Left cardiac atrium (tissue), 4 donors: ENCODE measurements around the gene APOC4. TPM values are rescaled to one million over a fixed set of nuclear protein-coding genes. Genes with fewer than 3 reads are reported as not detected.
A peak's percentile ranks its signal among the peaks of the same experiment; 100 is the strongest.
"Not testable (repeated sequence)": the region's sequence is repeated elsewhere in the genome, so short reads cannot be mapped to it uniquely, and the experiment has no call there.

Experiments used
- ATAC-seq, 2 donors: fragments of 200-7000 bp; cut with Tn5 transposase; one replicate each; pipeline ENCODE4 v1.9.1; 2020; ENCODE audit warnings: mild to moderate bottlenecking in 2 of 2, moderate library complexity in 2 of 2
- DNase-seq: peaks from one replicate; pipeline ENCODE4 v3.0.0-alpha.2; 2020
- intact Hi-C, 2 donors: fragments of 100-400 bp; cut with DNase I; formaldehyde crosslinking; loops; one replicate each; pipeline versions ENCODE4 v1.14.1 to v1.15.1; 2022 to 2023
- long read RNA-seq: library from polyadenylated mRNA; unstranded; transcript quantifications from one replicate; pipeline ENCODE4 v2.0.0, GENCODE V29; 2021
- total RNA-seq, 2 donors: library from RNA; stranded (reverse); fragmentation: NEBNext Ultra II Directional; extraction: Animal tissue kit (Norgen Biotek cat#: 25700); gene quantifications; one replicate each; pipeline ENCODE4 v1.2.1, GENCODE V29; 2021
- donor health status: DM: no; HTN: yes; CAD: no.
- donor health status: DM: no; HTN: yes; CAD: no; lungs with severe emphysema.
- donor health status: DM: yes; HTN: yes; CAD: no.
- donor health status: Dilated cardiomyopathy.

APOC4 gene, protein sequence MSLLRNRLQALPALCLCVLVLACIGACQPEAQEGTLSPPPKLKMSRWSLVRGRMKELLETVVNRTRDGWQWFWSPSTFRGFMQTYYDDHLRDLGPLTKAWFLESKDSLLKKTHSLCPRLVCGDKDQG
- not detected for total RNA-seq
- long read RNA-seq = 0 reads

DNA sequence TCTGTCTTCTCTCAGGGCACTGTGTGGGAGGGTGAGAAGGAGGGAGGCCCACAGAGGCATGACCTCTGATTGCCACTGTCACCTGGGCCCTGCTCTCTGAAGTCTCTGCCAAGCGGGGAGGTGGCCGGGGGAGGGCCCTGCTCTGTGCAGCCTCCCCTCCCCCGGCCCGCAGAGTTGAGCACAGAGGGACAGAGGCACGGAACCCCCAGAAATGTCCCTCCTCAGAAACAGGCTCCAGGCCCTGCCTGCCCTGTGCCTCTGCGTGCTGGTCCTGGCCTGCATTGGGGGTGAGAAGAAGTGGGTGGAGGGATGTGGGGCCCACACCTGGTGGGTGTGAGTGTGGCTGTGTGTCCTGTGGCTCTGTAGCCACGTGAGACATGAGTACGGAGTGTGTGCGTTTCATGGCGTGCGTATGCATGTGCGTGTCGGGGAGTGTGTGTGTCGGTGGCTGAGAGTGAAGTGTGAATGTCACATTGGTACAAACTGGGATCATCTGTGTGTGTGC is at the start of gene APOC4:
Gene APOC4 (plus strand): TSS at position 171 of the 505 bp plus-strand sequence. CDS start 41 bp downstream, at position 212.
- intact Hi-C loops = loop anchor here in 1 of 2 donors (5.0 kb wide), 1 partner anchor 155 kb away; no protein-coding TSS in a partner anchor
- ATAC-seq (no peak), DNase-seq (no peak)

DNA sequence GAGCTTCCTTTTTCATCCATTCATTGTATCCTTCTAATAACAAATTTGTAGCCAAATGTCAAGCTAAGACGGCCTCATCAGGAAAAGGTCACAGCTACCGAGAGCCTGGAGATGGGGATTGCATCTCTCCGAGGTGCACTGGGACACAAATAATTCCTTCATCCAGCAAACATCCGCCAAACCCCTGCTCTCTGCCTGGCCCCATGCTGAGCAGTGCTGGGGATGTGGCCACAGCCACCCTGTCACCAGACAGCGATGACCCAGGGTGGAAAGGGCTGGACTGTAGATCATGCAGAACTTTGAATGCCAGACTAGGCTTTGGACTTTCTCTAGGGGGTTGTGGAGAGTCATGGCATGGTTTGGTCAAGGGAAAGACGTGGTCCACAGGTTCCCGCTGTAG is 49.1 kb upstream of the APOC4 start:
- ATAC-seq = no peak
- no peak for DNase-seq
- intact Hi-C loops = no loop called here

DNA sequence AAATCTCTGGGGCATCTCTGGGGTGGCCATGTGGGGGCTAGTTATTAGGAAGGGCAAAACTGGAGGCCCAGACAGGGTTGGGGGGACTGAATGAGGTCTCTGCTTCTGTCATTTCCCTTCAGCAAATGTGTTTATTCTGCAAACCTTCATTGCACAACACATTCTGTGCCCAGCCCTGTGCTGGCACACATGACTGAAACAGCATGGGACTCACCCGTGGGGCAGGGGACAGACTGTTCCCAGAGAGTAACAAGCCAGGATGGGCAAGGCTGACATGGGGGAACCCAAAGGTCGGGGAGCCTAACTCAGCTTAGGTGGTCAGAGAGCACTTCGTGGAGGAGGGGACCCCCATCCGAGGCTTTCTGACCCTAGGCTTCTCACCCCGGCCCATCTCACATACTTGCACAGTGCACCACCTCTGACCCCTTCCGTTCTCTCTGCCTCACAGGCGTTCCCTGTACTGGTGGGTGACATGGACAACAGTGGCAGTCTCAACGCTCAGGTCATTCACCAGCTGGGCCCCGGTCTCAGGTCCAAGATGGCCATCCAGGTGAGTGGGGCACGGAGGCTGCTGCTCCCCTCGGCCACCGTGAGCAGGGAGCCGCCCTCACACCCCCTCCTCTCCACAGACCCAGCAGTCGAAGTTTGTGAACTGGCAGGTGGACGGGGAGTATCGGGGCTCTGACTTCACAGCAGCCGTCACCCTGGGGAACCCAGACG is 48.5 kb upstream of the APOC4 start:
- intact Hi-C loops = no loop called here
- no peak for ATAC-seq

DNA sequence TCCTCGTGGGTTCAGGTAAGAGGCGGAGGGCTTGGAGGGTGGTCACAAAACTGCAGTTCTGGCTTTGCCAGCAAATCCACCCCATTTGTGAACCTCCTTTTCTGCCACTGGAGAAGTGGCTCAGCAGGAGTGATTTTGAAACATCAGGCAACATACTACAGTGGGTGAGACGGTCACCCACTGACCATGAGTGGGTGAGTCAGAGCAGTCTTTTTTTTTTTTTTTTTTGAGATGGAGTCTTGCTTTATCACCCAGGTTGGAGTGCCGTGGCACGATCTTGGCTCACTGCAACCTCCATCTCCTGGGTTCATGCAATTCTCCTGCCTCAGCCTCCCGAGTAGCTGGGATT is 48.0 kb upstream of the APOC4 start:
- ATAC-seq = no peak
- no peak for DNase-seq
- intact Hi-C loops = no loop called here

More for the DNA sequence above, 48.5 kb upstream of the APOC4 start:
- DNase-seq = no peak

DNA sequence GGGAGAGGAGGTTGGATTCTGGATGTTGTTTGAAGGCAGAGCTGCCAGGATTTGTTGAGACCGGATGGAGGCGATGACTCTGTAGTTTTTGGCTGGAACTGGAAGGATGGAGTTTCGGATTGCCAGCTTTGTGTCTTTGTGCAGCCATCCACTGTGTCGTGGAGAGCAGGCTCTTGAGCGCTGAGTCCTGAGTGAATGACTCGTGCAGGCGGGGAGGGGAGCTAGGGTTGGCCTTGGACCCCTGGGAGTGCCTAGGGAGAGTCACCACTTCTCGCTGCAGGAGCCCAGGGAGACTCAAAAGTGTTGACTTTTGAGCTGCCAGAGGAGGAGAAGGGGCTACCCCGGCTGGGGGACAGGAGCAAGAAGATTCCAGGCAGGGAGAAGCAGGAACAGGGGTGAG is 47.1 kb upstream of the APOC4 start:
- DNase-seq (no peak), ATAC-seq (no peak)
- intact Hi-C loops = no loop called here

DNA sequence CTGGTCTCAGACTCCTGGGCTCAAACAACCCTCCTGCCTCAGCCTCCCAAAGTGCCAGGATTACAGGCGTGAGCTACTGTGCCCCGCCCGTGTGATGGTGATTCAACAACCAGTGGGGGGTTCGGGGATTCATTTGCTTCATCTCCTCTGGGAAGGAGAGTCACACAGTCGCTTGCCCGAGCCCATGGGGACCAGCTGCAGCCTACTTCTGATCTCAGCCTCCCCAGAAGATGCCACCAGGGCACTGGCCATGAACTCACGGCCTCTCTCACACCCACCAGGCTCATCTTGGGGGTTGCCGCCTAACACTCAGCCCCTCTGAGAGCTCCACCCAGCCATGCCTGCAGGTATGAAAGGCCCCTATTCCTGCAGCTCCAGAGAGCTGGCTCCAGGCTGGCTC is 44.2 kb upstream of the APOC4 start:
- ATAC-seq (no peak), DNase-seq (no peak)
- intact Hi-C loops = no loop called here

DNA sequence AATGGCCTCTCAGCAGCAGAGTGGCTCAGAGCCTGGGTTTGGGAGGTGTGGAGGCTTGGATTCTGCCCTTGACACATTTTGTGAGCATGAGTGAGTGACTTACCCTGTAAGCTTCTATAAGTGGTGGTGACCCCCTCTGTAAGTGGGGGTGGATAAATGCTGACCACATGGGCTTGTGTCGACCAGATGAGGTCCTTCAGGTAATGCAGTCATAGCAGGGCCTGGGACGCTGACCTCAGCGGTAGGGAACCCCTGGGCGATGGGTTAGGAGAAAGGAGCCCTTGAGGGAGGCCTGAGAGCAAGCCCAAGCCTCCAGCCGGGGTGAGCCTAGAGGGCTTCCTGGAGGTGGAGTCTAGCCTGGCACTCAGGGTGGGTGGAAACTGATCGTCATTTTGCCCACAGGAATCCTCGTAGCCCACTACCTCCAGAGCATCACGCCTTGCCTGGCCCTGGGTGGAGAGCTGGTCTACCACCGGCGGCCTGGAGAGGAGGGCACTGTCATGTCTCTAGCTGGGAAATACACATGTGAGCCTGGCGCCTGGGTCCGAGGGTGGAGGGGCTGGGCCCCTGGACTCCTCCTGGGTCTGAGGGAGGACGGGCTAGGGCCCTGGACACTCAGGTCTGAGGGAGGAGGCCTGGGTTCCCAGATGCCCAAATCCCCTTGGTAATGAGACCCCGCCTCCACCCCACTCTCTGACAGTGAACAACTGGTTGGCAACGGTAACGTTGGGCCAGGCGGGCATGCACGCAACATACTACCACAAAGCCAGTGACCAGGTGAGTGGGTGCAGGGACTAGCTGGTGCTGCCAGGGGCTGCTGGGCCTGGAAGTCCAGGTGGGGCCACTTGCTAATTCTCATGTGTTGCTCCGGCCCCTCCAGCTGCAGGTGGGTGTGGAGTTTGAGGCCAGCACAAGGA is 41.5 kb upstream of the APOC4 start:
- no peak for DNase-seq
- ATAC-seq = no peak
- intact Hi-C loops = no loop called here

DNA sequence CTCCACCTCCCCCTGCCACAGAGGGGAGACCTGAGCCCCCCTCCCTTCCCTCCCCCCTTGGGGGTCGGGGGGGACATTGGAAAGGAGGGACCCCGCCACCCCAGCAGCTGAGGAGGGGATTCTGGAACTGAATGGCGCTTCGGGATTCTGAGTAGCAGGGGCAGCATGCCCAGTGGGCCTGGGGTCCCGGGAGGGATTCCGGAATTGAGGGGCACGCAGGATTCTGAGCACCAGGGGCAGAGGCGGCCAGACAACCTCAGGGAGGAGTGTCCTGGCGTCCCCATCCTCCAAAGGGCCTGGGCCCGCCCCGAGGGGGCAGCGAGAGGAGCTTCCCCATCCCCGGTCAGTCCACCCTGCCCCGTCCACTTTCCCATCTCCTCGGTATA is 38.8 kb upstream of the APOC4 start:
- peak in 1 of 2 donors; percentile 4 for ATAC-seq
- intact Hi-C loops = no loop called here
- no peak for DNase-seq

DNA sequence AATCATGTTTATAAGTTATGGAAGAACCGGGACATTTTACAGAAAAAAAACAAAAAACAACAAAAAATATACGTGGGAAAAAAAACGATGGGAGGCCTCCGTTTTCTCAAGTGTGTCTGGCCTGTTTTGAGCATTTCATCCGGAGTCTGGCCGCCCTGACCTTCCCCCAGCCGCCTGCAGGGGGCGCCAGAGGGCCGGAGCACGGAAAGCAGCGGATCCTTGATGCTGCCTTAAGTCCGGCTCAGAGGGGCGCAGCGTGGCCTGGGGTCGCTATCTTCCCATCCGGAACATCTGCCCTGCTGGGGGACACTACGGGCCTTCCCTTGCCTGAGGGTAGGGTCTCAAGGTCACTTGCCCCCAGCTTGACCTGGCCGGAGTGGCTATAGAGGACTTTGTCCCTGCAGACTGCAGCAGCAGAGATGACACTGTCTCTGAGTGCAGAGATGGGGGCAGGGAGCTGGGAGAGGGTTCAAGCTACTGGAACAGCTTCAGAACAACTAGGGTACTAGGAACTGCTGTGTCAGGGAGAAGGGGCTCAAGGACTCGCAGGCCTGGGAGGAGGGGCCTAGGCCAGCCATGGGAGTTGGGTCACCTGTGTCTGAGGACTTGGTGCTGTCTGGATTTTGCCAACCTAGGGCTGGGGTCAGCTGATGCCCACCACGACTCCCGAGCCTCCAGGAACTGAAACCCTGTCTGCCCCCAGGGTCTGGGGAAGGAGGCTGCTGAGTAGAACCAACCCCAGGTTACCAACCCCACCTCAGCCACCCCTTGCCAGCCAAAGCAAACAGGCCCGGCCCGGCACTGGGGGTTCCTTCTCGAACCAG is 38.2 kb upstream of the APOC4 start:
- intact Hi-C loops = loop anchor here in 1 of 2 donors (2.0 kb wide), 1 partner anchor 47 kb away; no protein-coding TSS in a partner anchor
- ATAC-seq (peak; percentile 70 to 72), DNase-seq (peak; percentile 68)

DNA sequence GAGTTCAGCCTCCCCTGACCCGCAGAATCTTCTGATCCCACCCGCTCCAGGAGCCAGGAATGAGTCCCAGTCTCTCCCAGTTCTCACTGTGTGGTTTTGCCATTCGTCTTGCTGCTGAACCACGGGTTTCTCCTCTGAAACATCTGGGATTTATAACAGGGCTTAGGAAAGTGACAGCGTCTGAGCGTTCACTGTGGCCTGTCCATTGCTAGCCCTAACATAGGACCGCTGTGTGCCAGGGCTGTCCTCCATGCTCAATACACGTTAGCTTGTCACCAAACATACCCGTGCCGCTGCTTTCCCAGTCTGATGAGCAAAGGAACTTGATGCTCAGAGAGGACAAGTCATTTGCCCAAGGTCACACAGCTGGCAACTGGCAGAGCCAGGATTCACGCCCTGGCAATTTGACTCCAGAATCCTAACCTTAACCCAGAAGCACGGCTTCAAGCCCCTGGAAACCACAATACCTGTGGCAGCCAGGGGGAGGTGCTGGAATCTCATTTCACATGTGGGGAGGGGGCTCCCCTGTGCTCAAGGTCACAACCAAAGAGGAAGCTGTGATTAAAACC is 37.5 kb upstream of the APOC4 start:
- DNase-seq (no peak), ATAC-seq (no peak)
- intact Hi-C loops = loop anchor here in 1 of 2 donors (2.0 kb wide), 1 partner anchor 46 kb away; no protein-coding TSS in a partner anchor

DNA sequence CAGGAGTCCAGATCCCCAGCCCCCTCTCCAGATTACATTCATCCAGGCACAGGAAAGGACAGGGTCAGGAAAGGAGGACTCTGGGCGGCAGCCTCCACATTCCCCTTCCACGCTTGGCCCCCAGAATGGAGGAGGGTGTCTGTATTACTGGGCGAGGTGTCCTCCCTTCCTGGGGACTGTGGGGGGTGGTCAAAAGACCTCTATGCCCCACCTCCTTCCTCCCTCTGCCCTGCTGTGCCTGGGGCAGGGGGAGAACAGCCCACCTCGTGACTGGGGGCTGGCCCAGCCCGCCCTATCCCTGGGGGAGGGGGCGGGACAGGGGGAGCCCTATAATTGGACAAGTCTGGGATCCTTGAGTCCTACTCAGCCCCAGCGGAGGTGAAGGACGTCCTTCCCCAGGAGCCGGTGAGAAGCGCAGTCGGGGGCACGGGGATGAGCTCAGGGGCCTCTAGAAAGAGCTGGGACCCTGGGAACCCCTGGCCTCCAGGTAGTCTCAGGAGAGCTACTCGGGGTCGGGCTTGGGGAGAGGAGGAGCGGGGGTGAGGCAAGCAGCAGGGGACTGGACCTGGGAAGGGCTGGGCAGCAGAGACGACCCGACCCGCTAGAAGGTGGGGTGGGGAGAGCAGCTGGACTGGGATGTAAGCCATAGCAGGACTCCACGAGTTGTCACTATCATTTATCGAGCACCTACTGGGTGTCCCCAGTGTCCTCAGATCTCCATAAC is 36.4 kb upstream of the APOC4 start, which contains the start of gene APOE:
Gene APOE (plus strand): TSS at position 360 of the 724 bp plus-strand sequence. CDS start 829 bp downstream, outside the sequence.
- peak in 1 of 2 donors; percentile 50 for ATAC-seq
- intact Hi-C loops = loop anchor here (2.0 to 5.0 kb wide), 2 partner anchors 45 to 47 kb away; no protein-coding TSS in a partner anchor
- DNase-seq = no peak

DNA sequence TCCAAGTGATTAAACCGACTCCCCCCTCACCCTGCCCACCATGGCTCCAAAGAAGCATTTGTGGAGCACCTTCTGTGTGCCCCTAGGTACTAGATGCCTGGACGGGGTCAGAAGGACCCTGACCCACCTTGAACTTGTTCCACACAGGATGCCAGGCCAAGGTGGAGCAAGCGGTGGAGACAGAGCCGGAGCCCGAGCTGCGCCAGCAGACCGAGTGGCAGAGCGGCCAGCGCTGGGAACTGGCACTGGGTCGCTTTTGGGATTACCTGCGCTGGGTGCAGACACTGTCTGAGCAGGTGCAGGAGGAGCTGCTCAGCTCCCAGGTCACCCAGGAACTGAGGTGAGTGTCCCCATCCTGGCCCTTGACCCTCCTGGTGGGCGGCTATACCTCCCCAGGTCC is 34.4 kb upstream of the APOC4 start:
- ATAC-seq (no peak), DNase-seq (no peak)
- intact Hi-C loops = loop anchor here in 1 of 2 donors (5.0 kb wide), 1 partner anchor 45 kb away; no protein-coding TSS in a partner anchor

DNA sequence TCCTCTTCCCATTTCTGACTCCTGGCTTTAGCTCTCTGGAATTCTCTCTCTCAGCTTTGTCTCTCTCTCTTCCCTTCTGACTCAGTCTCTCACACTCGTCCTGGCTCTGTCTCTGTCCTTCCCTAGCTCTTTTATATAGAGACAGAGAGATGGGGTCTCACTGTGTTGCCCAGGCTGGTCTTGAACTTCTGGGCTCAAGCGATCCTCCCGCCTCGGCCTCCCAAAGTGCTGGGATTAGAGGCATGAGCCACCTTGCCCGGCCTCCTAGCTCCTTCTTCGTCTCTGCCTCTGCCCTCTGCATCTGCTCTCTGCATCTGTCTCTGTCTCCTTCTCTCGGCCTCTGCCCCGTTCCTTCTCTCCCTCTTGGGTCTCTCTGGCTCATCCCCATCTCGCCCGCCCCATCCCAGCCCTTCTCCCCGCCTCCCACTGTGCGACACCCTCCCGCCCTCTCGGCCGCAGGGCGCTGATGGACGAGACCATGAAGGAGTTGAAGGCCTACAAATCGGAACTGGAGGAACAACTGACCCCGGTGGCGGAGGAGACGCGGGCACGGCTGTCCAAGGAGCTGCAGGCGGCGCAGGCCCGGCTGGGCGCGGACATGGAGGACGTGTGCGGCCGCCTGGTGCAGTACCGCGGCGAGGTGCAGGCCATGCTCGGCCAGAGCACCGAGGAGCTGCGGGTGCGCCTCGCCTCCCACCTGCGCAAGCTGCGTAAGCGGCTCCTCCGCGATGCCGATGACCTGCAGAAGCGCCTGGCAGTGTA is 33.8 kb upstream of the APOC4 start:
- ATAC-seq = no peak
- no peak for DNase-seq
- intact Hi-C loops = loop anchor here in 1 of 2 donors (5.0 kb wide), 1 partner anchor 44 kb away; no protein-coding TSS in a partner anchor

DNA sequence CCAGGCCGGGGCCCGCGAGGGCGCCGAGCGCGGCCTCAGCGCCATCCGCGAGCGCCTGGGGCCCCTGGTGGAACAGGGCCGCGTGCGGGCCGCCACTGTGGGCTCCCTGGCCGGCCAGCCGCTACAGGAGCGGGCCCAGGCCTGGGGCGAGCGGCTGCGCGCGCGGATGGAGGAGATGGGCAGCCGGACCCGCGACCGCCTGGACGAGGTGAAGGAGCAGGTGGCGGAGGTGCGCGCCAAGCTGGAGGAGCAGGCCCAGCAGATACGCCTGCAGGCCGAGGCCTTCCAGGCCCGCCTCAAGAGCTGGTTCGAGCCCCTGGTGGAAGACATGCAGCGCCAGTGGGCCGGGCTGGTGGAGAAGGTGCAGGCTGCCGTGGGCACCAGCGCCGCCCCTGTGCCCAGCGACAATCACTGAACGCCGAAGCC is 33.2 kb upstream of the APOC4 start:
- no peak for DNase-seq
- intact Hi-C loops = loop anchor here in 1 of 2 donors (5.0 kb wide), 1 partner anchor 43 kb away; no protein-coding TSS in a partner anchor
- no peak for ATAC-seq

DNA sequence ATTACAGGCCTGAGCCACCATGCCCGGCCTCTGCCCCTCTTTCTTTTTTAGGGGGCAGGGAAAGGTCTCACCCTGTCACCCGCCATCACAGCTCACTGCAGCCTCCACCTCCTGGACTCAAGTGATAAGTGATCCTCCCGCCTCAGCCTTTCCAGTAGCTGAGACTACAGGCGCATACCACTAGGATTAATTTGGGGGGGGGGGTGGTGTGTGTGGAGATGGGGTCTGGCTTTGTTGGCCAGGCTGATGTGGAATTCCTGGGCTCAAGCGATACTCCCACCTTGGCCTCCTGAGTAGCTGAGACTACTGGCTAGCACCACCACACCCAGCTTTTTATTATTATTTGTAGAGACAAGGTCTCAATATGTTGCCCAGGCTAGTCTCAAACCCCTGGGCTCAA is 32.3 kb upstream of the APOC4 start:
- DNase-seq = no peak
- intact Hi-C loops = loop anchor here in 1 of 2 donors (5.0 kb wide), 1 partner anchor 43 kb away; no protein-coding TSS in a partner anchor

DNA sequence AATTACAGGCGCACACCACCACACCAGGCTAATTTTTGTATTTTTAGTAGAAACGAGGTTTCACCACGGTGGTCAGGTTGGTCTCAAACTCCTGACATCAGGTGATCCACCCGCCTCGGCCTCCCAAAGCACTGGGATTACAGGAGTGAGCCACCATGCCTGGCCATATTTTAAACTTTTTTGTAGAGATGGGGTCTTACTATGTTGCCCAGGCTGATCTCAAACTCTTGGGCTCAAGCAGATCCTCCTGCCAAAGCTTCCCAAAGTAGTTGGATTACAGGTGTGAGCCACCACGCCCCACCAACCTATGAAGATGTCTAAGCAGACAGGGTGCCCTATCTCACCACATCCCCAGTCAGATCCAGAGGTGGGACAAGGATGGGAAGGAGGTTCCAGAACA is 30.1 kb upstream of the APOC4 start:
- DNase-seq, intact Hi-C loops, ATAC-seq: not testable (repeated sequence)

More for the DNA sequence above, 32.3 kb upstream of the APOC4 start:
- ATAC-seq = no peak
